GM23338 (cell line): ENCODE data around the gene MPHOSPH6. TPM values are rescaled to one million over a fixed set of nuclear protein-coding genes. Genes with fewer than 3 reads are reported as not detected.

ENCODE experiments used
- ATAC-seq: fragments of 200-7000 bp; cut with Tn5 transposase; 3 replicates; pipeline ENCODE4 v1.9.1; 2020
- DNase-seq: peaks from one replicate; pipeline ENCODE4 v3.0.0-alpha.2; 2015; ENCODE audit warnings: low spot score
- H2AFZ ChIP-seq: fragments of 200-600 bp; sonication (generic); 2 replicates; pipeline ENCODE4 v1.8.0; 2016; ENCODE audit warnings: antibody characterized with exemption, mild to moderate bottlenecking, moderate library complexity
- H3F3A ChIP-seq: fragments of 200-600 bp; sonication (generic); replicated peaks from 2 replicates; pipeline ENCODE4 v1.8.0; 2017; ENCODE audit warnings: antibody characterized with exemption, mixed run types, low read depth
- H3K27ac ChIP-seq: fragments of 200-600 bp; sonication (generic); 2 replicates; pipeline ENCODE4 v1.6.1; 2016; ENCODE audit warnings: low read depth
- H3K27me3 ChIP-seq: fragments of 200-600 bp; sonication (generic); 2 replicates; pipeline ENCODE4 v1.8.0; 2016; ENCODE audit warnings: mild to moderate bottlenecking, mixed run types, moderate library complexity; ENCODE audit not compliant: insufficient read depth
- H3K36me3 ChIP-seq: fragments of 200-600 bp; sonication (generic); 2 replicates; pipeline ENCODE4 v1.8.0; 2016; ENCODE audit warnings: mild to moderate bottlenecking; ENCODE audit not compliant: insufficient read depth
- H3K4me1 ChIP-seq: fragments of 200-600 bp; sonication (generic); 2 replicates; pipeline ENCODE4 v1.8.0; 2016; ENCODE audit warnings: mild to moderate bottlenecking, moderate library complexity; ENCODE audit not compliant: insufficient read depth
- H3K4me2 ChIP-seq: fragments of 200-600 bp; sonication (generic); 2 replicates; pipeline ENCODE4 v1.7.1; 2017; ENCODE audit warnings: mixed run types
- H3K4me3 ChIP-seq: fragments of 200-600 bp; sonication (generic); 2 replicates; pipeline ENCODE4 v1.6.1; 2016; ENCODE audit warnings: mixed run types
- H3K79me2 ChIP-seq: fragments of 200-600 bp; sonication (generic); replicated peaks from 2 replicates; pipeline ENCODE4 v1.8.0; 2017; ENCODE audit warnings: mild to moderate bottlenecking; ENCODE audit not compliant: insufficient read depth
- H3K9me2 ChIP-seq: fragments of 200-600 bp; sonication (generic); 2 replicates; pipeline ENCODE4 v1.8.0; 2017; ENCODE audit not compliant: insufficient read depth
- H4K20me1 ChIP-seq: fragments of 200-600 bp; sonication (generic); replicated peaks from 2 replicates; pipeline ENCODE4 v1.8.0; 2017; ENCODE audit warnings: mild to moderate bottlenecking; ENCODE audit not compliant: insufficient read depth
- H3K27ac Mint-ChIP-seq: 2 replicates; pipeline ENCODE4 v1.8.0; 2020; ENCODE audit warnings: inconsistent platforms, mild to moderate bottlenecking, moderate library complexity, mixed read lengths
- H3K27me3 Mint-ChIP-seq: 3 replicates; pipeline ENCODE4 v1.8.0; 2022; ENCODE audit warnings: low read depth, mild to moderate bottlenecking, moderate library complexity, mixed read lengths, inconsistent platforms; ENCODE audit not compliant: insufficient read depth, poor library complexity
- H3K36me3 Mint-ChIP-seq: 3 replicates; pipeline ENCODE4 v1.8.0; 2021; ENCODE audit warnings: low read depth, mild to moderate bottlenecking, inconsistent platforms, moderate library complexity, mixed read lengths
- H3K4me1 Mint-ChIP-seq: 3 replicates; pipeline ENCODE4 v1.8.0; 2020; ENCODE audit warnings: mild to moderate bottlenecking, inconsistent platforms, mixed read lengths
- H3K4me3 Mint-ChIP-seq: 3 replicates; pipeline ENCODE4 v1.8.0; 2021; ENCODE audit warnings: moderate library complexity, mild to moderate bottlenecking, inconsistent platforms, mixed read lengths
- H3K9me3 Mint-ChIP-seq: 3 replicates; pipeline ENCODE4 v1.8.0; 2020; ENCODE audit warnings: moderate library complexity, mild to moderate bottlenecking, inconsistent platforms, mixed read lengths
- NANOG ChIP-seq: IDR thresholded peaks from 2 replicates; pipeline ENCODE4 v1.6.1; 2016; ENCODE audit warnings: antibody characterized with exemption, borderline replicate concordance
- POLR2AphosphoS5 ChIP-seq: IDR thresholded peaks from 2 replicates; pipeline ENCODE4 v1.6.1; 2016; ENCODE audit warnings: antibody characterized with exemption, low read depth
- ZNF331 ChIP-seq: fragments of 250-450 bp; sonication (Bioruptor Pico); IDR thresholded peaks from 2 replicates; pipeline ENCODE4 v1.5.0; 2020; ENCODE audit warnings: low read depth, mild to moderate bottlenecking, moderate library complexity
- polyA plus RNA-seq: library from polyadenylated mRNA; unstranded; fragments of >200 nt; fragmentation: Nextera tagmentation; extraction: Ambion mirVana; gene quantifications from 2 replicates; pipeline ENCODE4 v1.2.1, GENCODE V29; 2016
- total RNA-seq: library from RNA; depleted of rRNA; stranded (reverse); fragments of >200 nt; shearing (Covaris generic); gene quantifications from 2 replicates; pipeline ENCODE4 v1.2.3, GENCODE V29; 2014
- TF ChIP-seq, protein P1 (sequence below), 2 experiments: fragments of 200-600 bp in 1 of 2; sonication (generic) in 1 of 2; conservative IDR thresholded peaks; 2 replicates each; pipeline versions ENCODE4 v1.5.1 to v1.6.1; 2016 to 2017; ENCODE audit warnings: antibody characterized with exemption in 2 of 2, low read depth in 2 of 2, mild to moderate bottlenecking in 2 of 2, moderate library complexity in 1 of 2
- TF ChIP-seq, protein P2 (sequence below): IDR thresholded peaks from one replicate; pipeline ENCODE4 v1.6.1; 2018; ENCODE audit warnings: antibody characterized with exemption; ENCODE audit not compliant: unreplicated experiment

The MPHOSPH6 gene
- total and polyA plus RNA-seq, 2 experiments from 2014 or later = 40.8 to 94.7 TPM

DNA sequence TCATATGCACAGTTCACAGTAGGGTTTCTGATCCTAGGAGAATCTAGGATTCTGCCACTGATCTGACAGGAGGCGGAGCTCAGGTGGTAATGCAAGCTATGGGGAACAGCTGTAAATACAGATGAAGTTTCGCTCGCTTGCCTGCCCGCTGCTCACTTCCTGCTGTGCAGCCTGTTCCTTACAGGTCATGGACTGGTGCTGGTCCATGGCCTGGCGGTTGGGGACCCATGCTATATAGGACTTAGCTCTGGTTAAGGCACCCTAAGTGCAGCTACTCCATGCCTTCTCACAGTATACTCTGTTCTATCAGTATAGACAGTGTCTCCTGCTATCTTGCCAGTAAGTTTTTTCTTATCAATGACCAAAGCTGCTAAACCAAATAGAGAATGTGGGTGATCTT, 2.4 kb downstream of the MPHOSPH6 start:
- Mint-ChIP-seq H3K27ac (no peak overlapping the region), H3K4me3 (no peak overlapping the region)

DNA sequence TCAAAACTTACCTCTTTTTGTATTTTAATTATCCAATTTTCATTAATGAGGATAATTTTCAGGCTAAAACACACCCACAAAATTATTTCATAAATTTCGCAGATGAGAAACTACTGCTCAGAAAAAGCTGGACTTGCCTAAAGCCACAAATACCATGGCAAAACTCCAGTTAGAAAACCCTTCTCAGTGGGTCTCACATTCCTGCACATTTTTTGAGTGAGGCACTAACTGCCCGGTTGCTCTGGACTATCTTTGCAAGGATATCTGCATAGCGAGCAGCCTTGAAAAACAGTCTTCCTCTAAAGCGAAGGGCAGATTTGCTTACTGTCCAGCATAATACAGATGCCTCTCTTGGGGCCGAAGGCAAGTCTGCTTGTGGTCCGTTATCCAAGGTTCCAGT, 9.8 kb downstream of the MPHOSPH6 start:
- Histone ChIP-seq H3K9me2 (no peaks in the 10 kb centered on the region), H3K4me2 (no peak overlapping the region), H2AFZ (no peak overlapping the region), H3K4me1 (no peaks in the 10 kb centered on the region), H3K27ac (no peak overlapping the region), H3K4me3 (no peak overlapping the region), H3K79me2 (peaks cover 72% of the 10 kb centered on the region), H3F3A (no peaks in the 10 kb centered on the region), H3K36me3 (peaks cover 25% of the 10 kb centered on the region), H4K20me1 (peaks cover 20% of the 10 kb centered on the region), H3K27me3 (no peaks in the 10 kb centered on the region)
- no peak for TF ChIP-seq POLR2AphosphoS5
- TF ChIP-seq, protein P1, sequence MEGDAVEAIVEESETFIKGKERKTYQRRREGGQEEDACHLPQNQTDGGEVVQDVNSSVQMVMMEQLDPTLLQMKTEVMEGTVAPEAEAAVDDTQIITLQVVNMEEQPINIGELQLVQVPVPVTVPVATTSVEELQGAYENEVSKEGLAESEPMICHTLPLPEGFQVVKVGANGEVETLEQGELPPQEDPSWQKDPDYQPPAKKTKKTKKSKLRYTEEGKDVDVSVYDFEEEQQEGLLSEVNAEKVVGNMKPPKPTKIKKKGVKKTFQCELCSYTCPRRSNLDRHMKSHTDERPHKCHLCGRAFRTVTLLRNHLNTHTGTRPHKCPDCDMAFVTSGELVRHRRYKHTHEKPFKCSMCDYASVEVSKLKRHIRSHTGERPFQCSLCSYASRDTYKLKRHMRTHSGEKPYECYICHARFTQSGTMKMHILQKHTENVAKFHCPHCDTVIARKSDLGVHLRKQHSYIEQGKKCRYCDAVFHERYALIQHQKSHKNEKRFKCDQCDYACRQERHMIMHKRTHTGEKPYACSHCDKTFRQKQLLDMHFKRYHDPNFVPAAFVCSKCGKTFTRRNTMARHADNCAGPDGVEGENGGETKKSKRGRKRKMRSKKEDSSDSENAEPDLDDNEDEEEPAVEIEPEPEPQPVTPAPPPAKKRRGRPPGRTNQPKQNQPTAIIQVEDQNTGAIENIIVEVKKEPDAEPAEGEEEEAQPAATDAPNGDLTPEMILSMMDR (conservative IDR thresholded peaks at IDR 0.05; ENCODE audit: low read depth in 2 of 2) = no peak
- TF ChIP-seq, protein P2, sequence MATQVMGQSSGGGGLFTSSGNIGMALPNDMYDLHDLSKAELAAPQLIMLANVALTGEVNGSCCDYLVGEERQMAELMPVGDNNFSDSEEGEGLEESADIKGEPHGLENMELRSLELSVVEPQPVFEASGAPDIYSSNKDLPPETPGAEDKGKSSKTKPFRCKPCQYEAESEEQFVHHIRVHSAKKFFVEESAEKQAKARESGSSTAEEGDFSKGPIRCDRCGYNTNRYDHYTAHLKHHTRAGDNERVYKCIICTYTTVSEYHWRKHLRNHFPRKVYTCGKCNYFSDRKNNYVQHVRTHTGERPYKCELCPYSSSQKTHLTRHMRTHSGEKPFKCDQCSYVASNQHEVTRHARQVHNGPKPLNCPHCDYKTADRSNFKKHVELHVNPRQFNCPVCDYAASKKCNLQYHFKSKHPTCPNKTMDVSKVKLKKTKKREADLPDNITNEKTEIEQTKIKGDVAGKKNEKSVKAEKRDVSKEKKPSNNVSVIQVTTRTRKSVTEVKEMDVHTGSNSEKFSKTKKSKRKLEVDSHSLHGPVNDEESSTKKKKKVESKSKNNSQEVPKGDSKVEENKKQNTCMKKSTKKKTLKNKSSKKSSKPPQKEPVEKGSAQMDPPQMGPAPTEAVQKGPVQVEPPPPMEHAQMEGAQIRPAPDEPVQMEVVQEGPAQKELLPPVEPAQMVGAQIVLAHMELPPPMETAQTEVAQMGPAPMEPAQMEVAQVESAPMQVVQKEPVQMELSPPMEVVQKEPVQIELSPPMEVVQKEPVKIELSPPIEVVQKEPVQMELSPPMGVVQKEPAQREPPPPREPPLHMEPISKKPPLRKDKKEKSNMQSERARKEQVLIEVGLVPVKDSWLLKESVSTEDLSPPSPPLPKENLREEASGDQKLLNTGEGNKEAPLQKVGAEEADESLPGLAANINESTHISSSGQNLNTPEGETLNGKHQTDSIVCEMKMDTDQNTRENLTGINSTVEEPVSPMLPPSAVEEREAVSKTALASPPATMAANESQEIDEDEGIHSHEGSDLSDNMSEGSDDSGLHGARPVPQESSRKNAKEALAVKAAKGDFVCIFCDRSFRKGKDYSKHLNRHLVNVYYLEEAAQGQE = no peak
- no peak for TF ChIP-seq NANOG
- no peaks in the 10 kb centered on the region for H3K9me3 Mint-ChIP-seq
- no peak overlapping the region for H3K27ac Mint-ChIP-seq
- DNase-seq = no peak
- no peaks in the 10 kb centered on the region; the same call in 2 of the 3 replicates for H3K4me1 Mint-ChIP-seq
- no peak overlapping the region for H3K4me3 Mint-ChIP-seq
- H3K27me3 Mint-ChIP-seq = no peaks in the 10 kb centered on the region
- peaks cover 68% of the 10 kb centered on the region for H3K36me3 Mint-ChIP-seq
- no peak for ATAC-seq

More for the DNA sequence above, 2.4 kb downstream of the MPHOSPH6 start:
- no peak for ATAC-seq
- no peaks in the 10 kb centered on the region for H3F3A ChIP-seq
- TF ChIP-seq, protein P1 (conservative IDR thresholded peaks at IDR 0.05; ENCODE audit: low read depth in 2 of 2) = no peak
- TF ChIP-seq POLR2AphosphoS5 (no peak), ZNF331 (no peak)
- TF ChIP-seq, protein P2 = no peak
- peaks cover 19% of the 10 kb centered on the region for H3K27me3 ChIP-seq
- peaks cover 65% of the 10 kb centered on the region for H3K79me2 ChIP-seq
- peaks cover 9% of the 10 kb centered on the region for H3K27me3 Mint-ChIP-seq
- H3K27ac ChIP-seq = no peak overlapping the region
- H3K4me2 ChIP-seq = no peak overlapping the region
- H3K4me1 ChIP-seq = 0 out of 2 replicates have a peak, but pooled peaks cover 8% of the 10 kb centered on the region
- H3K9me3 Mint-ChIP-seq = peaks cover 11% of the 10 kb centered on the region
- peaks cover 16% of the 10 kb centered on the region for H4K20me1 ChIP-seq
- 0 out of 2 replicates have a peak, but pooled peaks cover 2% of the 10 kb centered on the region for H3K9me2 ChIP-seq
- no peak overlapping the region for H2AFZ ChIP-seq
- peaks cover 40% of the 10 kb centered on the region for H3K36me3 ChIP-seq
- H3K4me3 ChIP-seq = no peak overlapping the region
- H3K36me3 Mint-ChIP-seq = peaks cover 63% of the 10 kb centered on the region
- no peak for DNase-seq
- H3K4me1 Mint-ChIP-seq = peaks cover 6% of the 10 kb centered on the region
